HepG2 (cell line): ENCODE data around the gene SYCE3. TPM values are rescaled to one million over a fixed set of nuclear protein-coding genes. Genes with fewer than 3 reads are reported as not detected.

Experiments used
- GLI4 ChIP-seq: sonication (generic); formaldehyde crosslinking; IDR thresholded peaks from 2 replicates; pipeline ENCODE4 v1.5.1; 2020; ENCODE audit warnings: missing genetic modification reagents, mild to moderate bottlenecking, moderate library complexity, borderline replicate concordance
- HOXA5 ChIP-seq: sonication (generic); formaldehyde crosslinking; IDR thresholded peaks from 2 replicates; pipeline ENCODE4 v1.4.0; 2020; ENCODE audit warnings: missing genetic modification reagents
- PHF20 ChIP-seq: sonication (generic); formaldehyde crosslinking; IDR thresholded peaks from 2 replicates; pipeline ENCODE4 v1.5.0; 2020; ENCODE audit warnings: mild to moderate bottlenecking, missing genetic modification reagents
- SOX6 ChIP-seq, 2 experiments: fragments of 450-650 bp in 1 of 2; sonication (generic) in 1 of 2; formaldehyde crosslinking in 1 of 2; IDR thresholded peaks; 2 replicates each; pipeline versions ENCODE4 v1.4.0 to v1.6.1; 2017 to 2020; ENCODE audit warnings: antibody characterized with exemption in 1 of 2, mild to moderate bottlenecking in 1 of 2, missing genetic modification reagents in 1 of 2
- SRSF4 ChIP-seq: fragments of 200-400 bp; formaldehyde crosslinking; IDR thresholded peaks from one replicate; pipeline ENCODE4 v1.6.1; 2018; ENCODE audit warnings: mild to moderate bottlenecking, low read depth, low read length, moderate library complexity; ENCODE audit not compliant: poor library complexity, severe bottlenecking
- THYN1 ChIP-seq: sonication (generic); formaldehyde crosslinking; IDR thresholded peaks from 2 replicates; pipeline ENCODE4 v1.8.1; 2023; ENCODE audit warnings: low read depth, mild to moderate bottlenecking, moderate library complexity, missing genetic modification reagents, borderline replicate concordance
- ZNF34 ChIP-seq: sonication (generic); formaldehyde crosslinking; IDR thresholded peaks from 2 replicates; pipeline ENCODE4 v1.4.0; 2020; ENCODE audit warnings: mild to moderate bottlenecking, missing genetic modification reagents, borderline replicate concordance
- ZNF407 ChIP-seq: sonication (generic); formaldehyde crosslinking; IDR thresholded peaks from one replicate; pipeline ENCODE4 v1.5.1; 2020; ENCODE audit warnings: mild to moderate bottlenecking, missing genetic modification reagents; ENCODE audit errors: not compliant biosample characterization
- ZNF564 ChIP-seq: sonication (generic); formaldehyde crosslinking; IDR thresholded peaks from 2 replicates; pipeline ENCODE4 v1.8.1; 2023; ENCODE audit warnings: mild to moderate bottlenecking, missing genetic modification reagents
- ZNF674 ChIP-seq: sonication (generic); formaldehyde crosslinking; IDR thresholded peaks from 2 replicates; pipeline ENCODE4 v1.5.0; 2020; ENCODE audit warnings: low read depth, mild to moderate bottlenecking, missing genetic modification reagents
- ZNF891 ChIP-seq: sonication (generic); formaldehyde crosslinking; IDR thresholded peaks from 2 replicates; pipeline ENCODE4 v1.5.0; 2020; ENCODE audit warnings: mild to moderate bottlenecking, missing genetic modification reagents
- polyA plus RNA-seq, 8 experiments: library from polyadenylated mRNA; depleted of rRNA in 3 of 8; stranded (reverse) in 7 of 8; unstranded in 1 of 8; fragments of >200 nt; fragmentation: Illumina TruSeq in 4 of 8; extraction: Trizol in 4 of 8; gene quantifications; 2 replicates each; pipeline versions ENCODE4 v1.2.1 to v1.2.3, GENCODE V29; 2011 to 2016; ENCODE audit warnings: low read depth in 4 of 8, missing spikeins in 1 of 8, mixed read lengths in 1 of 8; ENCODE audit not compliant: insufficient read depth in 1 of 8
- total RNA-seq, 5 experiments: library from RNA; depleted of rRNA; stranded (reverse); fragments of >200 nt; fragmentation: Illumina TruSeq; extraction: Trizol; gene quantifications; 2 replicates each; pipeline ENCODE4 v1.2.3, GENCODE V29; 2016; ENCODE audit warnings: low read depth in 1 of 5
- TF ChIP-seq, protein P1 (sequence below): sonication (generic); formaldehyde crosslinking; IDR thresholded peaks from 2 replicates; pipeline ENCODE4 v1.4.0; 2020; ENCODE audit warnings: missing genetic modification reagents, mild to moderate bottlenecking, borderline replicate concordance
- TF ChIP-seq, protein P2 (sequence below): sonication (generic); formaldehyde crosslinking; IDR thresholded peaks from 2 replicates; pipeline ENCODE4 v1.5.0; 2020; ENCODE audit warnings: missing genetic modification reagents, mild to moderate bottlenecking, borderline replicate concordance

The SYCE3 gene
- total and polyA plus RNA-seq, 2 of the 13 experiments (the other 11 are each of a cell fraction or from before 2014, with no cell fraction given): not detected

DNA sequence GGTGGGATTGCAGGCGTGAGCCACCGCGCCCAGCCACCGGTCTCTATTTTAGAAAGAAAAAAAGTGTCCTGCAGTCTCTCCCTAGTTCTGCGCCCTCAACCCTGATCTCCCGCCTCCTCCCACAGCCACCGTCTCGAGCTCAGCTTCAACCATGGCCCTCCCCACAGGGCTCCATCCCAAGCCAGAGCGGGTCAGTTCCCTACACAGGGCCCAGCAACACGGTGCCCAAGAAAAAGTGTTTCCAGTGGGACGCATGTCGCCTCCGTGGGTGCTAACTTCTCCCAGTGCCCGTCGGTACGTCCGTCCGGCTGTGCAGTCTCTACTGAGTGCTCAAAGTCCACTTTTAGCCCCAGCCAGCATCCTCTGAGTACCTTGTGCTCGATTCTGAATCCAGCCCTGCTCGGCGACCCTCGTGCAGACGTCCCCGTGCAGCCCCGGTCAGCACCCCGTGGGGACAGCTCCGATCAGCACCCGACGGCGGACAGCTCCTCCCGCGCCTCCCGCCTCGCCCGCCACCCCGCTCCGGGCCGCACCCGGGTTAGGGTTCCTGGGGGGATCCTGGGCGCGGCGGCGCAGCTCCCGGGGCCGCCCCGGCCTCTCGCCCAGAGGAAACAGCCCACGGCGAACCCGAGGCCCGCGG is 37.2 kb upstream of the SYCE3 start (continued):
- peak; percentile 99 for TF ChIP-seq ZNF407 (CRISPR knock-in tag)
- TF ChIP-seq GLI4 (CRISPR knock-in tag): peak; percentile 99
- peak; percentile 99 for TF ChIP-seq HOXA5 (CRISPR knock-in tag)
- peak; percentile 98 for TF ChIP-seq ZNF564
- peak; percentile 65 for TF ChIP-seq PHF20 (CRISPR knock-in tag)
- TF ChIP-seq, protein P1, sequence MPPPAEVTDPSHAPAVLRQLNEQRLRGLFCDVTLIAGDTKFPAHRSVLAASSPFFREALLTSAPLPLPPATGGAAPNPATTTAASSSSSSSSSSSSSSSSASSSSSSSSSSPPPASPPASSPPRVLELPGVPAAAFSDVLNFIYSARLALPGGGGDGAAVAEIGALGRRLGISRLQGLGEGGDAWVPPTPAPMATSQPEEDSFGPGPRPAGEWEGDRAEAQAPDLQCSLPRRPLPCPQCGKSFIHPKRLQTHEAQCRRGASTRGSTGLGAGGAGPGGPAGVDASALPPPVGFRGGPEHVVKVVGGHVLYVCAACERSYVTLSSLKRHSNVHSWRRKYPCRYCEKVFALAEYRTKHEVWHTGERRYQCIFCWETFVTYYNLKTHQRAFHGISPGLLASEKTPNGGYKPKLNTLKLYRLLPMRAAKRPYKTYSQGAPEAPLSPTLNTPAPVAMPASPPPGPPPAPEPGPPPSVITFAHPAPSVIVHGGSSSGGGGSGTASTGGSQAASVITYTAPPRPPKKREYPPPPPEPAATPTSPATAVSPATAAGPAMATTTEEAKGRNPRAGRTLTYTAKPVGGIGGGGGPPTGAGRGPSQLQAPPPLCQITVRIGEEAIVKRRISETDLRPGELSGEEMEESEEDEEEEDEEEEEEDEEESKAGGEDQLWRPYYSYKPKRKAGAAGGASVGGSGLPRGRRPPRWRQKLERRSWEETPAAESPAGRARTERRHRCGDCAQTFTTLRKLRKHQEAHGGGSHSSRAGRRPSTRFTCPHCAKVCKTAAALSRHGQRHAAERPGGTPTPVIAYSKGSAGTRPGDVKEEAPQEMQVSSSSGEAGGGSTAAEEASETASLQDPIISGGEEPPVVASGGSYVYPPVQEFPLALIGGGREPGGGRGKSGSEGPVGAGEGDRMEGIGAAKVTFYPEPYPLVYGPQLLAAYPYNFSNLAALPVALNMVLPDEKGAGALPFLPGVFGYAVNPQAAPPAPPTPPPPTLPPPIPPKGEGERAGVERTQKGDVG (CRISPR knock-in tag): peak; percentile 91; the same call in 1 of the 2 replicates
- no peak for TF ChIP-seq SRSF4
- TF ChIP-seq, protein P2, sequence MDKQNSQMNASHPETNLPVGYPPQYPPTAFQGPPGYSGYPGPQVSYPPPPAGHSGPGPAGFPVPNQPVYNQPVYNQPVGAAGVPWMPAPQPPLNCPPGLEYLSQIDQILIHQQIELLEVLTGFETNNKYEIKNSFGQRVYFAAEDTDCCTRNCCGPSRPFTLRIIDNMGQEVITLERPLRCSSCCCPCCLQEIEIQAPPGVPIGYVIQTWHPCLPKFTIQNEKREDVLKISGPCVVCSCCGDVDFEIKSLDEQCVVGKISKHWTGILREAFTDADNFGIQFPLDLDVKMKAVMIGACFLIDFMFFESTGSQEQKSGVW (CRISPR knock-in tag): peak; percentile 95
- TF ChIP-seq SOX6 (IDR thresholded peaks at IDR 0.05): no peak
- TF ChIP-seq SOX6 (CRISPR knock-in tag; IDR thresholded peaks at IDR 0.05): no peak
- TF ChIP-seq THYN1 (CRISPR knock-in tag): no peak
- peak; percentile 90; the same call in 1 of the 2 replicates for TF ChIP-seq ZNF674 (CRISPR knock-in tag)
- no peak for TF ChIP-seq ZNF34 (CRISPR knock-in tag)
- TF ChIP-seq ZNF891 (CRISPR knock-in tag): peak; percentile 93; the same call in 1 of the 2 replicates
